ENCODE measurements around the gene HOXA10.

- no peak for TF ChIP-seq CTCF (IDR thresholded peaks at IDR 0.05; ENCODE audit: insufficient read depth, low read length)
- no peak for TF ChIP-seq GABPA (IDR thresholded peaks at IDR 0.05; ENCODE audit: low read depth)
- TF ChIP-seq REST (IDR thresholded peaks at IDR 0.05; ENCODE audit: insufficient replicate concordance, low read depth), result no peak
- TF ChIP-seq POLR2AphosphoS5 (IDR thresholded peaks at IDR 0.05; ENCODE audit: low read depth), result no peak
- TF ChIP-seq SPI1 (IDR thresholded peaks at IDR 0.05; ENCODE audit: borderline replicate concordance, low read depth), result no peak
Observed at GRCh38 chr7:27140126-27140857, 33.8 kb downstream of the HOXA10 start.
